Epithelial cell of prostate (primary cell): ENCODE measurements around the gene ABHD12B.

Experiments used
- DNase-seq: peaks from one replicate; pipeline ENCODE4 v3.0.0-alpha.2; 2011; ENCODE audit warnings: low read depth, low spot score
- H3K27ac ChIP-seq: fragments of 450-650 bp; 2 replicates; pipeline ENCODE4 v1.5.1; 2017; ENCODE audit warnings: mild to moderate bottlenecking

ABHD12B gene, protein sequence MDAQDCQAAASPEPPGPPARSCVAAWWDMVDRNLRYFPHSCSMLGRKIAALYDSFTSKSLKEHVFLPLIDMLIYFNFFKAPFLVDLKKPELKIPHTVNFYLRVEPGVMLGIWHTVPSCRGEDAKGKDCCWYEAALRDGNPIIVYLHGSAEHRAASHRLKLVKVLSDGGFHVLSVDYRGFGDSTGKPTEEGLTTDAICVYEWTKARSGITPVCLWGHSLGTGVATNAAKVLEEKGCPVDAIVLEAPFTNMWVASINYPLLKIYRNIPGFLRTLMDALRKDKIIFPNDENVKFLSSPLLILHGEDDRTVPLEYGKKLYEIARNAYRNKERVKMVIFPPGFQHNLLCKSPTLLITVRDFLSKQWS

DNA sequence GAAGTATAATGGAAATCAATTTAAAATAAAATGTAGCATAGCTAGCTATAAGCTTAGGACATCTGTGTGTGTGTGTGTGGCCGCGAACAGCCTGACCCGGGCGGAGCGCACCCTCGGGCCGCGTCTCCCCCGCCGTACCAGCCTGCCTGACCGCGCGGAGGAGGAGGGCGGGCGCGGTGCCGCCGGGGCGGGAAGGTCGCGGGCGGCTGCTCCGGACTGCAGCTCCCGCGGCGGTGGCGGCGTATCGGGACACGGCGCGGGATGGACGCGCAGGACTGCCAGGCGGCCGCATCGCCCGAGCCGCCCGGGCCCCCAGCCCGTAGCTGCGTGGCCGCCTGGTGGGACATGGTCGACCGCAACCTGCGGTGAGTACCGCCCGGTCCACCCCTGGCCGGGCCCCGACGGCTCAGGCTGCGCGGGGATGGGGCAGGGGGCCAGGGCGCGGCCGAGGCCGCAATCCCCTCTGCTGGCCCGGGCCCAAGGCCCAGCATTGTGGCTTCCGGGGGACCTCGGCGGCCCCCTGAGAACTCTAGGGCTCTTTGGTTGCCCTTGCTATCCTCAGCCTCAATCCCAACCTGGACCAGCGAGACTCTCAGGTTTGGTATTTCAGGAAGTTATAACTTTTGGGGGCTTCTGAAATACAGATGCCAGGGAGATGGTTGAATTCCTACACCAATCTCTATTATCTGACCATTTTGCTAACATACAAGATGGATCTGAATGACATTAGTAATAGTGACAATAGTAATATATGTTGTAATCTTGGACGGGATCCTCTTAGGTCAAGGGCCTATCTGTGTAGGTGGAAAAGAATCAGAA is at the start of gene ABHD12B:
ABHD12B (plus strand) TSS at position 140 of the 819 bp plus-strand sequence; CDS start at position 262, 122 bp downstream.
- H3K27ac ChIP-seq: no peak within 1 kb of the TSS
- DNase-seq: no peak

DNA sequence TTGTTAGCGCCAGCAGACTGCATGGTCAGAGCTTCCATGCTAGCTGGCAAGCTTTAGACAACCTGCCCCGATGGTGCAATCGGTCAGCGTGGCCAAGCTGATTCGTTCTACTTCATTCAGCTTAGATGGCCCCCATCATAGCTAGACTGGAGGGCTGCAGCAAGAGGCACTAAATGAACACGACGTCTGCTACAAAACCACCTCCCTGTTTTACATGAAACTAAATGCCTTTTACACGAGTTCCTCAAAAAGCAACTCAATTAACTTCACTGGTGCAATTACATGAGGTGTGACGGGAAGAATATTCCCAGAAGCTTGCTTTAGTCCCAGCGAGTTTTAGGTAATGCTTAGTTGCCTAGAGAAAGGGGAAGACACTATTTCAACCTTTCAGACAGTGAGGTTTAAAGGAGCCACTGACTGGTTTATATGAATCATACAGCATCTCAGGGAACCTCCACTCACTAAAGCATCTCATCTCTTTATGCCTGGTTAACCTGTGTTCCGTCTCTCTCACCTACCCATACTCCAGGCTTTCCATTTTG is 49.3 kb upstream of the ABHD12B start:
- no peak for DNase-seq
- no peak overlapping the region for H3K27ac ChIP-seq

DNA sequence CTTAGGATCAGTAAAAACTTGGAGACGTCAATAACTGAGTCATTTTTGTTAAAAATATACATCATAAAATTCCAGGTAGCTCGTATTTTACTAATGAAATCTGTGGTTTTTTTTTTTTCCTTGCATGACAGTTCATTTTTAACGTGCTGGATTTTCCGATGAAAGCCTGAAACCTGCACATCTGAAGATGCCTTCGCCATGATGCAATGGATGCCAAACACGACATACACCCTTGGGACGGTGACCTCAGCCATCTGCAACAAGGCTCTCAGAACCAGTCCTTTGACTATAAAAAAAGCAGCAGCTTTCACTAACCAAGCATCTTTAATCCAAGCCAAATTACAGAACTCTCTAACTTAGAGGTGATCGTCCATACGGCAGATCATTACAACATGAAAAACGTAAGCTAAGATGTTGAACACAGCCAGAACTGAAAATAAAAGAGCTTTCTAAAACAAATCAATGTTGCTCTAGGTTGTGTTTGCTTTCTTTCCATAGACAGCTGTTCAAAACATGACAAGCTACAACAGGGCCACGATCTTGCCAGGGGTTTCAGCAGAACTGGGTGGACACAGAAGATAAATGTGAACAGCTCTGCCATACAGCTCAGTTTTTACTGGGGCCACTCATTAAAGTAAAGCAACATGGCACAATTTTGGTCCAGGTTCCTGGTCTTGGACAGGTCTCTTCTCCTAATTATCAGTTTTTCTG is 48.6 kb upstream of the ABHD12B start:
- no peak for DNase-seq
- no peak overlapping the region for H3K27ac ChIP-seq

DNA sequence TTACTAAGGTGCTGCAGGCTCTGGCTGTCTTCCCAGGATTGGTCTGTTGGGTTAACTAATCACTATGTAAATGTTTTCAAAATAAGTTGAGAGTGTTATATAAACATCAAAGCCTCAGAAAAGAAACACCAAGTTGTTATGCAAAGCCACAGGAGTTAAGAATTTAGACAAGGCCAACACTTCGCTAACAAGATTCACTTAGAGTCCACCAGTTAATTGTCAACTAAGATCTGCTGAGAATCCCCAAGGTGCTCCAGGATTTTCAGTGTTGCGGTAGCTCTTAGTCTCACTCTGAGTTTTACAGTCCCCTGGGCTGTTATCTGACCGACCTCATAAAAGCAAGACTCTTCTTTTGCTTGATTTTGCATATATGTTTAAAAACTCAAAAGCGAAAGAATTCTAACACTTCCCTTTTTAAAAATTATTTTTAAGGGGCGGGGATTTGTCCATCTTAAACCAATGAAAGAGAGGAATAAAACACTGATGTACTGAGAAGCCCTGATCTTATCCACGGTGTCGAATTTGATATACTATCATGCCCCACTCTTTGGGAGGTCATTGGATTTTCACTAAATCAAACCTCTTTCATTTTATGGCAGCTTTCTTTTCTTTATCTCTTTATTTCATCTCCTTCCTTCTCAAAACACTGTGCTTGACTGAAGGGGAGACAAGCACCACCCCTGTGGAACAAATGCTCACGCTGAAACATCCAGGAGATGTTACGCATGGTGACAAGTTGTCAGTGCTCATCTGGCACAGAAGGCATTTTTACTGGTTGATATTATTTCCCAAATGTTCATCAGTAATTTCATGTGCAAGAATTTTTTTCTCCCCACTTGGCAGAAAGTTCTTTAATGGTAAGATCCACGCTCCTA is 47.9 kb upstream of the ABHD12B start:
- no peak for DNase-seq
- H3K27ac ChIP-seq: no peak overlapping the region

DNA sequence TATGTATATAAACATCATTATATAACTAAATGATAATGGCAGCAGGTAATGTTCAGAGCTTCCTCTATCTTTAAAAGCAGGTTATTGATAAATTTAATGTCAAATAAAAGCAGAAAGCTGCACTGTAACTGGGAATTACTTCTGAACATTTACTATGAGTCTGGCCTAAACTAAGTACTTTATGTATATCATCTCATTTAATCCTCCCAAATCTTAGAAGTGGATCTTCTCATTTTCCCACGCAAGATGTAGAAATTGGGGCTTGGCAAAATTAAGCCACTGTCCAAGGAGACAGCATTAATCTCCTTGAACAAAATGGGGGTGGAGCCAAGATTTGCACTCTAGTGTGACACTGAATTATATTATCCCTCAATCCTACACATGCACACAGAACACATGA is 46.5 kb upstream of the ABHD12B start:
- no peak overlapping the region for H3K27ac ChIP-seq
- DNase-seq: no peak

DNA sequence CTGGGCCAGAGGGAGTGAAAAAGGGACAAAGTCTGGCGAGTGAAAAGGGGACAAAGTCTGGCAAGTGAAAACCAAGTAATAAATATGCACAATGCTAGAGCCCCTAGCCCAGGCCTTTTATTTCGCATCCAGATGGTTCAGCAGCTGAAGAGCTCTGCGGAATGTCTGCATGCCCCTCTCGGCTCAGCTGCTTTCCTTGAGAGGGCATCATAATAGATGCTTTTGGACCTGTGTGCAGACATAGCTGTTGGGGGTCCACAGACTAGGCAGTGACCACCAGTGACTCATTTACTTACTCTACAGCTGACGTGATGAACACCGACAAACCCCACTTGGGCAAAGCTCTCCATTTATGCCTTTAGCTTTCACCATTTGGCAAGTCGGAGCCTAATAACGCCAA is 45.2 kb upstream of the ABHD12B start:
- H3K27ac ChIP-seq: no peak overlapping the region
- DNase-seq: no peak

DNA sequence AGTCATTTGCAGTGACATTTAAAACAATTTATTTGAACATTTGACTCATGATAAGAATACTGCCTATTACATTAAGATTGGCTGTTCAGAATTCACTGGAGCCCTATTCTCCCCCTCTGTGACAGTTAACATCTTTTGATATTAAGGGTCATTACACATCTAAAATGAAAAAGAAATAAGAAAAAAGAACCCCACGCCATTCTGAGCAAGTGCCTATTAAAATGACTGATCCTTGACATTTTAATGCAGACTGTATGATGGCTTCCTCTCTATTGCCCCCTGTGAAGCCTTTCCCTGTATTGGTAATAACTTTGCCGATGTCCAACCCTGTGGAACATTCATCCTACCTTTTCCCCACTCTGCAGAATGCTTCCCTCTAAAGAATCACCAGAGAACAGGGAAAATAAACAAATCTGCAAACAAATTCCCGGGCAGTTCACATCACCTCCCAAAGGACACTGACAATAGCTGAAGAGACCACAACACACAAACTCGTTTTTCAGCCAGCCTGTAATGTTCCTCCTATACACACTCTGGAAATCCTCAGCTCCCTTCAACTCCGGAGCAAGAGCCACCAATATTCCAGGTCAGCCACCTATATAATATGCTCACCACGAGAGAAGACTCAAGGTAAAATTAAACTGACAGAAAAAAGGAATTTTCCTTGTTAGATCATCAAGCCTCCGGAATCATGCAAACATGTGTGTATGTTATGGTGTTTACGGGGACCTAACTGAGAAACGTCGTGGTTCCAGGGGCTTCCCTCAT is 42.9 kb upstream of the ABHD12B start:
- no peak overlapping the region for H3K27ac ChIP-seq
- DNase-seq: no peak

DNA sequence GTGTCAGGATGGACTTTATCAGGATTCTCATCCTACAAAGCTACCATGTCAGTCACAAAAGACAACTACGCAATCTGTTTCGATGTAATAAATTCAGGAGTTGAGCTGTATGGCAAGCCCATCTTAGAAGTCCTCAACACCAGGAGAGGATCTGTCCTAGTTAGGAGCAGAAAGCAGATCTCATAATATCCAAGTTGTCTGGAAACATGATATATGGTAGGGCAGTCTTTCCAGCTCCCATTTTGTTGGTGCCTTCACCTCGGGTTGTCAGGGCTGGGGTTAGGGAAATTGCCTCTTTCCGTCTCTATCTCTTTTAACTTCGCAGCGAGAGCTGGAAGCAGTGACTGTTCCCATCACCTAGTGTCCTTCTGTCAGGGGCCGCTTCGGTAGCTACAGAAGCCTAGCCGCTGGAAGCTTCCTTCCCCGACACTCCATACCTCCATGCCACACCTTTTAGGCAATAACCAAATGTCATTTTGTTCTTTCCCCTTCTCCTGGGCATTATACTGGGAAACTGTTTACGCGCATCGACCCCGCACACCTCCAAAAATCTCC is 42.3 kb upstream of the ABHD12B start:
- H3K27ac ChIP-seq: no peak overlapping the region
- DNase-seq: no peak

DNA sequence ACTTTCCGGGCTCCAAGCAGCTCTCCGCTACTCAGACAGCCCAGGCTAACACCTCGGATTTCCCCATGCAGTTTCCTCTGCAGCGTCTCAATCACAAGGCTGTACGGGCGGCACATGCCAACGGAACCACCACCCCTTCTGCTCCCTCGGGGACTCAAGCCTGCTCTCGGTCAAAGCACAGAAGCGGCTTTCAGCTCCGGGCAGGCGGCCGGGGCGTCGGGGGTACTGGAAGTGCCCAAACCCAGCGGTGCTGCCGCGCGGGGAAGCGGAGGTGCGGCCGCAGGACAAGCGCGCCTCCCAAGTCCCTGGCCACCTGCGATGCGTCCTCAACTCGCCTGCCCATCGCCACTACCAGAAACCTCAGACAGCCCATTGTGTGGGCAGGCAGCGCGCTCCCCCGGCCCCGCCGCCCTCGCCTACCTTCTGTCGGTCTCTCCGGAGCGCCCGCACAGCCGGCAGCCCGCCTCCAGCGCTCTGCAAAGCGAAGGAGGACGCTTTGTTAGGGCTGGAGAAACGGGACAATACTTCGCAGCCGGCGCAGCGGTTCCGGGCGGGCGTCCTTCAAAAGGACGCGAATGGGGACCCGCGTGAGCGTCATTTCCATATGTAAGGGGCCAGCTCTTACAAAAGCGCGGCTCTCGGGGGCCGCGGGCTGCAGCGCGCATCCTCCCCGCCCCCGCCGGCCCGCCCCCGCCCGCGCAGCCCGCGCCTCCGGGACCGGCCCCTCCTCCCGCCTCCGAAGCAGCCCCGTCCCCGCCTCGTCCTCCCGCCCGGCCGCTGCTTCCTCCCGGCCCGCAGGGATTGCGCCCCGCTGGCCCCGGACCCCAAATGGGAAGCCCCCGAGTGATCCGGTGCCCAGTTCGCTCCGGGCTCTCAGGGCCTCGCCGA is 41.6 kb upstream of the ABHD12B start:
- DNase-seq: no peak
- peak overlapping the region; percentile 41 for H3K27ac ChIP-seq

DNA sequence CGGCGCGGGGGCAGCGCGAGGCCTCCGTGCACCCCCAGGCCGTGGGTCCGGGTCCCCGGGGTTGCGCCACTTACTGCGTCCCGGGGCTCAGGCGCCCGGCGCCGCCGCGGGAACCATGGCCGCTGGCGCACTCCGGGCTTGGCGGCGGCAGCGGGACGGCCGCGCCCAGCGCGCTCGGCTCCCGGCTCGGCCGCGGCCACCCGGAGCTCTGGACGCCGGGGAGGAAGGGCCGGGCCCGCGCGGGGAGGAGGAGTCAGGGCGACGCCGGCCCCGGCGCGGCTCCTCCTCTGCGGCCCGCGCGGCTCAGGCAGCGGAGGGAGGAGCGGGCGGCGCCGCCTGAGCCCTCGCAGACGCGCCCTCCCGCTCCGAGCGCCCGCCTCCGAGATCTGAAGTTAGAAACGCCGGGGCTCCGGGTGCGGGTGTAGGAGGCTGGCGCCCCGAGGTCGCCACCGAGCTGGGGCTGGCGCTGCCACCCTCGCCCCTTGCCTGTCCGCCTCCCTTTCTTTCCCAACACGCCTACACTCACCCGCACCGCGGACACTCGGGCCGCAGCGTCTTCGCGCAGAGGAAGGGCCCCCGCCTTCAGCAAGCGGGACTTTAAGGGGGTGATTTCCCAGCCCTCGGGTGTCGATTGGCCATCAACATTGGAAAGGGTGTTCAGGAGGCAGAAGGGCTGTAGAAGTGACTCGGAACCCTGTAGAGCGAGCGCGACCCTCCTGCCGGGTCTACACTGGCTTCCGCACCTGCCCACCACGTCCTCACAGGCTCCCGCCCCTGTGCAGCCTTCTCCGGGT is 40.7 kb upstream of the ABHD12B start, which contains the start of gene NIN:
NIN (minus strand) TSS at position 231 of the 794 bp plus-strand sequence. CDS start 9,106 bp downstream, outside the sequence.
- DNase-seq: no peak
- H3K27ac ChIP-seq: peak within 1 kb of the TSS; percentile 41

DNA sequence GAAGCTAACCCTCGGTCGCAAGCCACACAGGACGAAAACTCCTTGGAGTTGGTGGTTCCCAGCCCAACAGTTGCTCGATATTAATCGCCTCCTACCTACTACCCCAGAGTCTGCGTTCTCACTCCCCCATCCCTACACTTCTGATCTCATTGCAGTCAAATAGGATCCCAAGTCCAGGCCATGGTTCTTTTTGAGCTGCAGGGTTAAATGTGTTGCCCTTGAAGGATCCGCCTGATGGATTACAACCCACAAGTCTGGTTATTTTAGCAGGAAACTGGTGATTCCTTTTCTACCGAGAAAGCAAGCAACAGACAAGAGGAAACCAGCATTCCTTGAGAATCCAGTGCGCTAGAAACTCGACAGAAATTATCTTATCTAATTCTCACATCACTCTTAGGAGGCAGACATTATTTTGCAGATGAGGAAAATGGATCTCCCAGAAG is 40.1 kb upstream of the ABHD12B start:
- no peak overlapping the region for H3K27ac ChIP-seq
- no peak for DNase-seq

DNA sequence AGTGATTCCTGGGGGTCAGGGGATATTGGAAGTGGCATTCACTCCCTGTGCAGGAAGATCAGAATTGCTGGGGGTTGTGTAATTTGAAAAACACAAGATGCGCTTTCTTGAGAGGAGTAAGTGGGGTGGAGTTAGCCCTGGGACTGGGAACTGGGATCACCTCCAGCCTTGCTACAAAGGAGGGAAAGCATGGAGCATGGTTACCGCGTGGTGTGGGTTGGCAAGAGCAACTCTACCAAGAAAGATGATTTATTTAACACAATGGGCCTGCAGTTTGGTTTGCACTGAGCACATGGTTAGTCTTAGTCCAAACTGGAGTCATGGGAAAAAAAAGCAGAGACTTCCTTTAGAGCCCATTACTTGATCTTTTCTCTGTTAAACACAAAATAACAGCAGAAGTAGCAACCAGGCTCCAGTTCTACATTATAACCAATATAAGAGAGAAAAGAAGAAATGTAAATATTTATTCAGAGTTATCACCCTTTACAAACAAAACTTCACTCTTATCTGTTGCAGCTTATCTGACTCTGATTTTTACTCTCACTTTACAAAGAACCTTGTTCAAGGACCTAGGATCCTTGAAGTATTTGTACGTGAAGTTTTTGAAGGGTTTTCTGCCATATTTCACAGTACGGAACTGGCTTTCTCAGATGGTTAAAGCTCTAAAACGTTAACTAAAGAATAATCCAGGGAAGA is 38.8 kb upstream of the ABHD12B start:
- DNase-seq: no peak
- no peak overlapping the region for H3K27ac ChIP-seq

DNA sequence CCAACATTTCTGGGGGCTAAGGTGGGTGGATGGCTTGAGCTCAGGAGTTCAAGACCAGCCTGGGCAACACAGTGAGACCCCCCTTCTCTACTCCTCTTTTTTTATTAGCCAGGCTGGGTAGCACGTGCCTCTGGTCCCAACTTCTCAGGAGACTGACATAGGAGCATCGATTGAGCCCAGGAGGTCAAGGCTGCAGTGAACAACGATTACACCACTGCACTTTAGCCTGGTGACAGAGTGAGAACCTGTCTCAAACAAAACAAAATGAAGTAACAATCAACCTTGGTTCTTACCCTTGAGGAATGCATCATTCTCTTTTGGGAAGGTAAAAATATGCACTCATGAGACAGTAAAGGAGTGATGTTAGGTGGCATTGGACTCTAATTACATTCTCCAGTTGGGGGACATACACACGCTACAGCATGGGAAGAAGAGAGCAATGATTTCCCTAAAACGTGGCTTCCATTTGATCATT is 37.0 kb upstream of the ABHD12B start:
- no peak for DNase-seq
- no peak overlapping the region for H3K27ac ChIP-seq

DNA sequence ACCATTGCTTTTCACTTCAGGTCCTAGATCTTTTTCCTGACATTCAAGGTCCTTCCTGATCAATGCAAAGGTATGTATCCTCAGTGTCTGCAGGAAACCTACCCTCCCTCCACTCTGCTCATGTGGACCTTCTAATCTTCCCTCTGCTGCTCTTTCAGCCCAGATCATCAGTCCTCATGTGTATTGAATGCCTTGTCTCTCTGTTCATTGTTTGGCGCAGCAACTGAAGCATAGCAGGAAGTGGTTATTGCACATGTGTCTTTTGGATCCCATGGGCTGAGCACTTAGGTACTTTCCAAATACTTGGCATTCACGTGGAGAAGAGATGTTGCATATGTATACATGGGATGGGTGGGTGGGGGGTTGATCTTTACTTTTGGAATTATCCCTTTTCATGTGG is 36.6 kb upstream of the ABHD12B start:
- no peak overlapping the region for H3K27ac ChIP-seq
- DNase-seq: no peak

DNA sequence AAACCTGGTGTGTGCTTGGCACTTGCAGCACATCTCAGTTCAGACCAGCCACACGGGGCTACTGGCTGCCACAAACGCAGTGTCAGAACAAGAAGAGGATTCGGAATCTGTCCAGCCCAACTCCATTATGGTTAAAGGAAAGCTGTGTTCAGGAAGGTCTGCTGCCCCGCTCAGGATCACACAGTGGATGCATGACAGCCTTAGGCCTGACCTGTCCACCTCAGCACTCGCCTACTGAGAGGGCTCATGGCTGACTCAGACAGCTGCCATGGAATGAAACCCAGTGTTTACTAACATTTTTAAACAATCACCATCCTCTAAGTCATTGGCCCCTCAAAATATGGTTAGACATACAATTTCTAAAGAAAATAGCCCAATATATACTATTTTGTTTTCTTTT is 35.3 kb upstream of the ABHD12B start:
- H3K27ac ChIP-seq: no peak overlapping the region

DNA sequence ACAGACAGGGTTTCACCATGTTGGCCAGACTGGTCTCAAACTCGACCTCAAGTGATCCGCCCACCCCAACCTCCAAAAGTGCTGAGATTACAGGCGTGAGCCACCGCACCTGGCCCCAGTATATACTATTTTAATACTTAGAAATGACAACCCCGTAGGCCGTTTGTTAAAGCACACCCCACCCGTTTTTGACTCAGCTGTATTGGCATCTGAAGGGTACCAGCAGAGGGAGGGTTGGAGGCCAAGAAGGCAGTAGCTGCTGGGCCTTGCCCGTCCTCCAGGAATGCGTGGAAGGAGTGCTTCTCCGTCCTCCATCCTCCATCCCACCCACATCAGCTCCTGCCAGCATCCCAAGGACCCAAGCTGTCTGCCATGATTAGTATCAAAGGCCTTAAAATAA is 34.6 kb upstream of the ABHD12B start:
- no peak for DNase-seq
- no peak overlapping the region for H3K27ac ChIP-seq

More for the DNA sequence above, 35.3 kb upstream of the ABHD12B start:
- no peak for DNase-seq
